CD14-positive monocyte (primary cell): ENCODE results near the gene ABCD2. TPM values are rescaled to one million over a fixed set of nuclear protein-coding genes. Genes with fewer than 3 reads are reported as not detected.

Experiments
- DNase-seq, 3 donors: peaks; one replicate each; pipeline ENCODE4 v3.0.0-alpha.2; 2011 to 2022
- H2AFZ ChIP-seq: 2 replicates; pipeline ENCODE4 v1.6.0; 2012; ENCODE audit warnings: mild to moderate bottlenecking, low read depth, low read length, inconsistent platforms; ENCODE audit not compliant: insufficient read depth, poor library complexity, severe bottlenecking
- H3K27ac ChIP-seq, 2 donors: 1 replicate in 1 of 2; 2 replicates in 1 of 2; pipeline ENCODE4 v1.5.1; 2012 to 2013; ENCODE audit warnings: low read length in 2 of 2, control low read depth in 1 of 2, inconsistent platforms in 1 of 2, low read depth in 1 of 2, mild to moderate bottlenecking in 1 of 2
- H3K27me3 ChIP-seq, 2 donors: one replicate each; pipeline versions ENCODE4 v1.6.0 to v1.6.1; 2011 to 2013; ENCODE audit warnings: low read length in 2 of 2; ENCODE audit not compliant: control insufficient read depth in 2 of 2, insufficient read depth in 2 of 2
- H3K36me3 ChIP-seq, 2 donors: replicated peaks in 1 of 2; 1 replicate in 1 of 2; 2 replicates in 1 of 2; pipeline versions ENCODE4 v1.5.1 to v1.6.1; 2012 to 2013; ENCODE audit warnings: low read length in 2 of 2, control low read depth in 1 of 2, inconsistent platforms in 1 of 2, mild to moderate bottlenecking in 1 of 2; ENCODE audit not compliant: insufficient read depth in 2 of 2, control insufficient read depth in 1 of 2
- H3K4me1 ChIP-seq, 2 donors: 1 replicate in 1 of 2; 2 replicates in 1 of 2; pipeline versions ENCODE4 v1.5.1 to v1.6.1; 2012 to 2013; ENCODE audit warnings: low read length in 2 of 2, control low read depth in 1 of 2, inconsistent platforms in 1 of 2, mild to moderate bottlenecking in 1 of 2, moderate library complexity in 1 of 2; ENCODE audit not compliant: insufficient read depth in 2 of 2, control insufficient read depth in 1 of 2
- H3K4me2 ChIP-seq: replicated peaks from 2 replicates; pipeline ENCODE3; 2012; ENCODE audit warnings: low read length, moderate library complexity, mild to moderate bottlenecking; ENCODE audit not compliant: poor library complexity, severe bottlenecking; ENCODE audit errors: extremely low read depth
- H3K4me3 ChIP-seq, 3 experiments: fragments of 200-600 bp in 1 of 3; sonication (generic) in 1 of 3; replicated peaks in 1 of 3; 1 replicate in 2 of 3; 2 replicates in 1 of 3; pipeline ENCODE4 v1.5.1; 2011 to 2013; ENCODE audit warnings: low read length in 3 of 3, mild to moderate bottlenecking in 3 of 3, control low read depth in 2 of 3, low read depth in 2 of 3, inconsistent platforms in 1 of 3, moderate library complexity in 1 of 3
- H3K79me2 ChIP-seq: 2 replicates; pipeline ENCODE4 v1.6.0; 2012; ENCODE audit warnings: mild to moderate bottlenecking, control low read depth, inconsistent platforms, low read length, moderate library complexity; ENCODE audit not compliant: insufficient read depth
- H3K9ac ChIP-seq: 2 replicates; pipeline ENCODE4 v1.6.0; 2017; ENCODE audit warnings: low read length, mild to moderate bottlenecking; ENCODE audit not compliant: insufficient read depth, poor library complexity, severe bottlenecking
- H3K9me3 ChIP-seq, 2 donors: replicated peaks in 1 of 2; 1 replicate in 1 of 2; 2 replicates in 1 of 2; pipeline versions ENCODE4 v1.5.1 to v1.6.1; 2012 to 2013; ENCODE audit warnings: low read length in 2 of 2, control low read depth in 1 of 2; ENCODE audit not compliant: control insufficient read depth in 1 of 2, insufficient read depth in 1 of 2
- H4K20me1 ChIP-seq: 2 replicates; pipeline ENCODE4 v1.6.0; 2012; ENCODE audit warnings: mild to moderate bottlenecking, low read length, control low read depth, moderate library complexity; ENCODE audit not compliant: insufficient read depth
- H3K27ac Mint-ChIP-seq, 7 donors: one replicate each; pipeline ENCODE4 v1.8.0; 2020; ENCODE audit warnings: mild to moderate bottlenecking in 7 of 7, mixed read lengths in 7 of 7, moderate library complexity in 6 of 7, inconsistent platforms in 2 of 7
- H3K27me3 Mint-ChIP-seq, 3 donors: one replicate each; pipeline ENCODE4 v1.8.0; 2021 to 2022; ENCODE audit warnings: low read depth in 3 of 3, mild to moderate bottlenecking in 3 of 3, mixed read lengths in 3 of 3, moderate library complexity in 3 of 3, inconsistent platforms in 1 of 3
- H3K36me3 Mint-ChIP-seq, 2 donors: one replicate each; pipeline ENCODE4 v1.8.0; 2020; ENCODE audit warnings: mixed read lengths in 2 of 2, inconsistent platforms in 1 of 2, mild to moderate bottlenecking in 1 of 2
- H3K4me1 Mint-ChIP-seq: one replicate; pipeline ENCODE4 v1.8.0; 2020; ENCODE audit warnings: mild to moderate bottlenecking, mixed read lengths
- H3K4me3 Mint-ChIP-seq, 2 donors: one replicate each; pipeline ENCODE4 v1.8.0; 2020; ENCODE audit warnings: mild to moderate bottlenecking in 2 of 2, mixed read lengths in 2 of 2, moderate library complexity in 1 of 2
- H3K9me3 Mint-ChIP-seq, 7 donors: one replicate each; pipeline ENCODE4 v1.8.0; 2020 to 2022; ENCODE audit warnings: mixed read lengths in 7 of 7, mild to moderate bottlenecking in 6 of 7, moderate library complexity in 6 of 7, inconsistent platforms in 2 of 7
- WGBS: methylation state at CpG from one replicate; pipeline ENCODE4 v1.1.5; 2013; ENCODE audit warnings: missing lambda C conversion rate; ENCODE audit not compliant: insufficient coverage; 5-methylcytosine and 5-hydroxymethylcytosine counted together
- intact Hi-C, 2 donors: fragments of 100-400 bp; cut with micrococcal nuclease; formaldehyde crosslinking; loops; one replicate each; pipeline versions ENCODE4 v1.15.0 to v1.15.1; 2023
- polyA plus RNA-seq, 3 donors: library from polyadenylated mRNA; depleted of rRNA in 1 of 3; unstranded in 2 of 3; stranded (reverse) in 1 of 3; fragments of 300-500 nt in 2 of 3; fragments of >200 nt in 1 of 3; fragmentation: Illumina TruSeq in 2 of 3; gene quantifications; 1 replicate in 2 of 3; 2 replicates in 1 of 3; pipeline ENCODE4 v1.2.3, GENCODE V29; 2012 to 2021
- TF ChIP-seq, protein P1 (sequence below): fragments of 200-600 bp; IDR thresholded peaks from one replicate; pipeline ENCODE4 v1.8.0; 2022; ENCODE audit warnings: antibody characterized with exemption, mild to moderate bottlenecking

Gene ABCD2
- polyA plus RNA-seq, 3 donors: not detected

DNA sequence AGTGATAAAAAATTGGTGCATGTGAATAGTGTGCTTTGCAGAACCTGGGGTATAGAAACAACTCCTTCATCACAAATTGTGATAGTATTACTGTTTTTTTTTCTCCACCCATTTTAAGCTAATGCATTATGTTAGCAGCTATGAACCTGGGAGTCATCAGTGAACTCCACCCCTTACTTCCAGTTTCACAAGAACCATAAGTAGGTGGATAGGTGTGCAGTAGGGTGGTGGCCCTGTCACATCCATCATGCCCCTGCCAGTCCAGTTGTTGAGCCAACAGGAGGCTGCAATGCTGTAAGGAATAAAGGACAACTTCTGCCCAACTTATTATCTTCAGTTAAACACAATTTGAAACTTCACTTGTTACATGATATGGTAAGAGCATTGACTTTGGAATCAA lies 85.7 kb downstream of the ABCD2 start:
- no peak overlapping the region for H2AFZ ChIP-seq
- H3K79me2 ChIP-seq: no peaks in the 10 kb centered on the region
- H3K4me1 ChIP-seq: no peaks in the 10 kb centered on the region
- Mint-ChIP-seq H3K36me3 (no peaks in the 10 kb centered on the region), H3K27ac (no peak overlapping the region), H3K4me3 (no peak overlapping the region), H3K4me1 (no peaks in the 10 kb centered on the region), H3K27me3 (peaks cover 0 to 3% (median 2%) of the 10 kb centered on the region in 3 donors), H3K9me3 (peaks cover 0 to 9% (median 2%) of the 10 kb centered on the region in 7 donors)
- H3K27ac ChIP-seq: no peak overlapping the region
- no peaks in the 10 kb centered on the region for H3K9me3 ChIP-seq
- no peak for DNase-seq
- H3K36me3 ChIP-seq: no peaks in the 10 kb centered on the region
- TF ChIP-seq, protein P1, sequence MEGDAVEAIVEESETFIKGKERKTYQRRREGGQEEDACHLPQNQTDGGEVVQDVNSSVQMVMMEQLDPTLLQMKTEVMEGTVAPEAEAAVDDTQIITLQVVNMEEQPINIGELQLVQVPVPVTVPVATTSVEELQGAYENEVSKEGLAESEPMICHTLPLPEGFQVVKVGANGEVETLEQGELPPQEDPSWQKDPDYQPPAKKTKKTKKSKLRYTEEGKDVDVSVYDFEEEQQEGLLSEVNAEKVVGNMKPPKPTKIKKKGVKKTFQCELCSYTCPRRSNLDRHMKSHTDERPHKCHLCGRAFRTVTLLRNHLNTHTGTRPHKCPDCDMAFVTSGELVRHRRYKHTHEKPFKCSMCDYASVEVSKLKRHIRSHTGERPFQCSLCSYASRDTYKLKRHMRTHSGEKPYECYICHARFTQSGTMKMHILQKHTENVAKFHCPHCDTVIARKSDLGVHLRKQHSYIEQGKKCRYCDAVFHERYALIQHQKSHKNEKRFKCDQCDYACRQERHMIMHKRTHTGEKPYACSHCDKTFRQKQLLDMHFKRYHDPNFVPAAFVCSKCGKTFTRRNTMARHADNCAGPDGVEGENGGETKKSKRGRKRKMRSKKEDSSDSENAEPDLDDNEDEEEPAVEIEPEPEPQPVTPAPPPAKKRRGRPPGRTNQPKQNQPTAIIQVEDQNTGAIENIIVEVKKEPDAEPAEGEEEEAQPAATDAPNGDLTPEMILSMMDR: no peak
- H3K27me3 ChIP-seq: no peaks in the 10 kb centered on the region
- no peak overlapping the region for H3K4me3 ChIP-seq
- intact Hi-C loops: no loop called here
- no peak overlapping the region for H3K4me2 ChIP-seq
- no peaks in the 10 kb centered on the region for H4K20me1 ChIP-seq
- H3K9ac ChIP-seq: no peak overlapping the region

GRCh38 chr12:39532448-39532847 lies 87.2 kb downstream of the ABCD2 start:
- intact Hi-C loops: no loop called here
- Mint-ChIP-seq H3K27me3 (peaks cover 0 to 3% (median 2%) of the 10 kb centered on the region in 3 donors), H3K27ac (no peak overlapping the region), H3K4me3 (no peak overlapping the region), H3K36me3 (no peaks in the 10 kb centered on the region), H3K4me1 (no peaks in the 10 kb centered on the region), H3K9me3 (peaks cover 0 to 5% (median 2%) of the 10 kb centered on the region in 7 donors)
- Histone ChIP-seq H3K4me1 (no peaks in the 10 kb centered on the region), H3K4me3 (no peak overlapping the region), H4K20me1 (no peaks in the 10 kb centered on the region), H3K27me3 (no peaks in the 10 kb centered on the region), H3K36me3 (no peaks in the 10 kb centered on the region), H3K79me2 (no peaks in the 10 kb centered on the region), H3K27ac (no peak overlapping the region), H3K9ac (no peak overlapping the region), H2AFZ (no peak overlapping the region), H3K9me3 (peaks cover 0 to 4% of the 10 kb centered on the region in 2 donors), H3K4me2 (no peak overlapping the region)
- no CpG with 5 or more reads among the region's 4 CpGs for WGBS
- TF ChIP-seq, protein P1: no peak
- DNase-seq: no peak
